Measurements from ENCODE around the gene ZNF862.

ZNF862 gene

GRCh38 chr7:149861728-149862045, 23.5 kb downstream of the ZNF862 start:
- Histone ChIP-seq H3K36me3 (no peaks in the 10 kb centered on the region), H3K9me3 (no peaks in the 10 kb centered on the region), H3K4me3 (ENCODE audit: low read depth, low read length) (no peak overlapping the region), H3K4me1 (no peaks in the 10 kb centered on the region), H3K27me3 (no peaks in the 10 kb centered on the region)
- no peak for DNase-seq
- TF ChIP-seq, protein P1, sequence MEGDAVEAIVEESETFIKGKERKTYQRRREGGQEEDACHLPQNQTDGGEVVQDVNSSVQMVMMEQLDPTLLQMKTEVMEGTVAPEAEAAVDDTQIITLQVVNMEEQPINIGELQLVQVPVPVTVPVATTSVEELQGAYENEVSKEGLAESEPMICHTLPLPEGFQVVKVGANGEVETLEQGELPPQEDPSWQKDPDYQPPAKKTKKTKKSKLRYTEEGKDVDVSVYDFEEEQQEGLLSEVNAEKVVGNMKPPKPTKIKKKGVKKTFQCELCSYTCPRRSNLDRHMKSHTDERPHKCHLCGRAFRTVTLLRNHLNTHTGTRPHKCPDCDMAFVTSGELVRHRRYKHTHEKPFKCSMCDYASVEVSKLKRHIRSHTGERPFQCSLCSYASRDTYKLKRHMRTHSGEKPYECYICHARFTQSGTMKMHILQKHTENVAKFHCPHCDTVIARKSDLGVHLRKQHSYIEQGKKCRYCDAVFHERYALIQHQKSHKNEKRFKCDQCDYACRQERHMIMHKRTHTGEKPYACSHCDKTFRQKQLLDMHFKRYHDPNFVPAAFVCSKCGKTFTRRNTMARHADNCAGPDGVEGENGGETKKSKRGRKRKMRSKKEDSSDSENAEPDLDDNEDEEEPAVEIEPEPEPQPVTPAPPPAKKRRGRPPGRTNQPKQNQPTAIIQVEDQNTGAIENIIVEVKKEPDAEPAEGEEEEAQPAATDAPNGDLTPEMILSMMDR (IDR thresholded peaks at IDR 0.05; ENCODE audit: low read depth, low read length), result no peak

- H3K4me3 ChIP-seq (ENCODE audit: low read depth, low read length), result no peak overlapping the region
- no peak for DNase-seq
- no peaks in the 10 kb centered on the region for H3K9me3 ChIP-seq
- no peaks in the 10 kb centered on the region for H3K36me3 ChIP-seq
- H3K4me1 ChIP-seq, result no peaks in the 10 kb centered on the region
- no peaks in the 10 kb centered on the region for H3K27me3 ChIP-seq
- TF ChIP-seq, protein P1 (IDR thresholded peaks at IDR 0.05; ENCODE audit: low read depth, low read length), result no peak
These were observed 24.0 kb downstream of the ZNF862 start for GRCh38 chr7:149862156-149862555.

- no peaks in the 10 kb centered on the region for H3K27me3 ChIP-seq
- no peak overlapping the region for H3K4me3 ChIP-seq (ENCODE audit: low read depth, low read length)
- no peaks in the 10 kb centered on the region for H3K36me3 ChIP-seq
- DNase-seq, result no peak
- no peaks in the 10 kb centered on the region for H3K4me1 ChIP-seq
- H3K9me3 ChIP-seq, result no peaks in the 10 kb centered on the region
- TF ChIP-seq, protein P1 (IDR thresholded peaks at IDR 0.05; ENCODE audit: low read depth, low read length), result no peak
These were observed 25.3 kb downstream of the ZNF862 start for GRCh38 chr7:149863500-149863899.

DNA sequence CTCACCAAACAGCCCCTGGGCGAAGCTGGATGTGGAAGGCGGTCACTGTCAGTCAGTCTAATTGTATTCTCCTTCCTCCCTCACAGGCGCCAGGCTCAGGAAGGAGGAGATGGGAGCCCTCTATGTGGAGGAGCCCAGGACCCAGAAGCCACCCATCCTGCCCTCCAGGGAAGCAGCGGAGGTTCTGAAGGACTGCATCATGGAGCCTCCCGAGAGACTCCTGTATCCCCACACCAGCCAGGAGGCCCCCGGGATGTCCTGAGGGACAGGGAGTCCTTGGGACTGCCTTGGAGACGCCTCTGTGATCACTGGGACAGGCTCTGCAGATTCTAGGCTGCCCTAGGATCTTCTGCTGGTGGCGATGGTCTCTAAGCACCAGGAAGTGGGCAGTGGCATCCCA, 25.8 kb downstream of the ZNF862 start:
- Histone ChIP-seq H3K27me3 (no peaks in the 10 kb centered on the region), H3K4me3 (ENCODE audit: low read depth, low read length) (no peak overlapping the region), H3K4me1 (no peaks in the 10 kb centered on the region), H3K36me3 (no peaks in the 10 kb centered on the region), H3K9me3 (no peaks in the 10 kb centered on the region)
- DNase-seq, result no peak
- TF ChIP-seq, protein P1 (IDR thresholded peaks at IDR 0.05; ENCODE audit: low read depth, low read length), result no peak

DNA sequence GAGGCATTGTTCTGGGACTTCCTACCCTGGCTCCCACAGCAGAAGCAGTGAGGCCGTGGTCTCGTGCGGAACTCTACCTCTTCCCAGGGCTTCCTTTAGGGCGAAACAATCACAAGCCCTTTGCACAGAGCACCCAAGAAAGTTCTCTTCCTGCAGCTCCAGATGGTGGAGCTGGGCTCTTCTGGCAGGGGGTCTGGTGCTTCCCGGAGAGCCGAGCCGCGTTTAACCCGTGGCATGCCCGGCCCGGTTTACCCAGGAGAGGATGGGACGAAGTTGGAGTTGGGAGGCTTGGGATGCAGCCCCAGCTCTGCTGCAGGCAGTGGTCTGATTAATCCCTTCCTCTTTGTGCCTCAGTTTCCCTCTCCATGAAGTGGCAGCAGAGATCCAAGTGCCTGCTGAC, 26.6 kb downstream of the ZNF862 start:
- H3K27me3 ChIP-seq, result no peaks in the 10 kb centered on the region
- DNase-seq, result no peak
- no peaks in the 10 kb centered on the region for H3K9me3 ChIP-seq
- H3K4me3 ChIP-seq (ENCODE audit: low read depth, low read length), result no peak overlapping the region
- no peaks in the 10 kb centered on the region for H3K4me1 ChIP-seq
- no peaks in the 10 kb centered on the region for H3K36me3 ChIP-seq
- TF ChIP-seq, protein P1 (IDR thresholded peaks at IDR 0.05; ENCODE audit: low read depth, low read length), result no peak

- TF ChIP-seq, protein P1 (IDR thresholded peaks at IDR 0.05; ENCODE audit: low read depth, low read length), result no peak
- H3K9me3 ChIP-seq, result no peaks in the 10 kb centered on the region
- H3K27me3 ChIP-seq, result no peaks in the 10 kb centered on the region
- H3K36me3 ChIP-seq, result no peaks in the 10 kb centered on the region
- no peak overlapping the region for H3K4me3 ChIP-seq (ENCODE audit: low read depth, low read length)
- DNase-seq, result no peak
- no peaks in the 10 kb centered on the region for H3K4me1 ChIP-seq
These were observed 27.3 kb downstream of the ZNF862 start for GRCh38 chr7:149865437-149865836.

Measured in BE2C (cell line).